Uterus (tissue), 2 donors: ENCODE results near the gene ASCL1.

Experiments used
- POLR2A ChIP-seq, 2 donors: fragments of 450-650 bp; IDR thresholded peaks; one replicate each; pipeline ENCODE4 v1.6.1; 2016; ENCODE audit warnings: antibody characterized with exemption in 2 of 2, mild to moderate bottlenecking in 1 of 2, moderate library complexity in 1 of 2
- TF ChIP-seq, protein P1 (sequence below), 4 experiments: fragments of 200-600 bp in 2 of 4; fragments of 450-650 bp in 2 of 4; sonication (generic) in 2 of 4; IDR thresholded peaks; one replicate each; pipeline ENCODE4 v1.5.1; 2016 to 2019; ENCODE audit warnings: antibody characterized with exemption in 4 of 4, mild to moderate bottlenecking in 2 of 4, moderate library complexity in 1 of 4

DNA sequence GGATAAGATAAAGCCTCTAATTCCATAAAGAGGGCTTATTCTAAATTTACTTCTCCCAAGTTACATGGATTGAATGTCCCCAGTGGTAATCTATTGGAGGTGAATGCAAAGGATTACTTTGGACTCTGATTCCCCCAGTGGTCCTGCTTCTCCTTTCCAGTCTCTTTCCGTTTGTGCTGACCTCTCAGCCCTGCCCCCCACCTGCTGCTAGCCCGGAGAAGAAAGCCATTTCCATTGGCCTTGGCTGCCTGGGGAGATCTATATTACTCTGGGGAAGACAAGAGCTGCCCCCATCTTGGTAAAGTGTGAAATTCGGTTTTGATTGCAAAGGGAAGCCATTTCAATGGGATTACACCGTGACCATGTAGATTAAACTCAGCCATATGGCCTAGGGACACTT is 13.3 kb downstream of the ASCL1 start:
- TF ChIP-seq, protein P1, sequence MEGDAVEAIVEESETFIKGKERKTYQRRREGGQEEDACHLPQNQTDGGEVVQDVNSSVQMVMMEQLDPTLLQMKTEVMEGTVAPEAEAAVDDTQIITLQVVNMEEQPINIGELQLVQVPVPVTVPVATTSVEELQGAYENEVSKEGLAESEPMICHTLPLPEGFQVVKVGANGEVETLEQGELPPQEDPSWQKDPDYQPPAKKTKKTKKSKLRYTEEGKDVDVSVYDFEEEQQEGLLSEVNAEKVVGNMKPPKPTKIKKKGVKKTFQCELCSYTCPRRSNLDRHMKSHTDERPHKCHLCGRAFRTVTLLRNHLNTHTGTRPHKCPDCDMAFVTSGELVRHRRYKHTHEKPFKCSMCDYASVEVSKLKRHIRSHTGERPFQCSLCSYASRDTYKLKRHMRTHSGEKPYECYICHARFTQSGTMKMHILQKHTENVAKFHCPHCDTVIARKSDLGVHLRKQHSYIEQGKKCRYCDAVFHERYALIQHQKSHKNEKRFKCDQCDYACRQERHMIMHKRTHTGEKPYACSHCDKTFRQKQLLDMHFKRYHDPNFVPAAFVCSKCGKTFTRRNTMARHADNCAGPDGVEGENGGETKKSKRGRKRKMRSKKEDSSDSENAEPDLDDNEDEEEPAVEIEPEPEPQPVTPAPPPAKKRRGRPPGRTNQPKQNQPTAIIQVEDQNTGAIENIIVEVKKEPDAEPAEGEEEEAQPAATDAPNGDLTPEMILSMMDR (IDR thresholded peaks at IDR 0.05), result no peak
- no peak for TF ChIP-seq POLR2A (IDR thresholded peaks at IDR 0.05)
